HAP-1 (cell line): ENCODE measurements around the gene DHDH.

ENCODE experiments used
- DNase-seq, 2 experiments: peaks; one replicate each; pipeline ENCODE4 v3.0.0-alpha.2; 2016 to 2020; ENCODE audit warnings: low spot score in 2 of 2
- H3K27me3 ChIP-seq: fragments of 250-450 bp; sonication (Bioruptor Pico); 2 replicates; pipeline ENCODE4 v1.5.1; 2020; ENCODE audit warnings: low read depth, mild to moderate bottlenecking, moderate library complexity
- H3K36me3 ChIP-seq: fragments of 250-450 bp; sonication (Bioruptor Pico); replicated peaks from 2 replicates; pipeline ENCODE4 v1.5.1; 2020; ENCODE audit warnings: mild to moderate bottlenecking
- H3K4me1 ChIP-seq: fragments of 250-450 bp; sonication (Bioruptor Pico); 2 replicates; pipeline ENCODE4 v1.5.1; 2020; ENCODE audit warnings: mild to moderate bottlenecking
- H3K4me3 ChIP-seq: fragments of 250-450 bp; sonication (Bioruptor Pico); 2 replicates; pipeline ENCODE4 v1.5.1; 2020; ENCODE audit warnings: mild to moderate bottlenecking, moderate library complexity
- H3K9me3 ChIP-seq: fragments of 250-450 bp; sonication (Bioruptor Pico); 2 replicates; pipeline ENCODE4 v1.5.1; 2020; ENCODE audit warnings: mild to moderate bottlenecking, moderate library complexity
- in situ Hi-C: fragments of 300-500 bp; cut with MboI; formaldehyde crosslinking; loops from 3 replicates; pipeline ENCODE4 v1.14.3; 2020; ENCODE audit warnings: low sequenced_read_pairs, inconsistent platforms, mixed read lengths

Gene DHDH

DNA sequence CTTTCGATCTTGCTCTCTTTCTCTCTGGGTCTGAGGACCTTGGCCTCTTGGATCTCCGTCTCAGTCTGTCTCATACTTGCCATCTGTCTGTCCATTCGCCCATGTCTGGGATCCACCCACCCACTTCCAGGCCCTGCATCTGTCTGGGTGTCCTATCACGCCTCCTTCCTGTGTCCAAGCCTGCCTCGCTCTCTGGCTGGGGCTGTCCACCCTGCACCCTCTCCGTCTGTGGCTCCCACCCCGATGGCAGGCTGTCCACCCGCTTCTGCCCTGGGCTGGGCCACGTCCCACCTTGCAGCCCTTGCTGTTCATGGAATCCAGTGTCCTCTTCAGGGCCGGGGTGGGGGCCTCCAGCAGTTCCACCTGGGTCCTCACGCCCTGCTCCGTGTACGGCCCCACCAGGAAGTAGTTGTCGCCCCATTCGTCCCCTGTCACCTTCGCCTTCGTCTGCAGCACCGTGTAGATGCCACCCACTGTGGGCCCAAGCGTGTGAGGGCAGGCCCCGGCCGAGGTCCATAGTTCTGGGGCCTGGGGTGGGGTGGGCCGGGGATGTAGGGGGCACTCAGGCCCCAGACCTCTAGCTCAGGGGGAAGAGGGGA lies 57.6 kb downstream of the DHDH start:
- Histone ChIP-seq H3K4me3 (no peak overlapping the region), H3K27me3 (no peaks in the 10 kb centered on the region), H3K9me3 (no peaks in the 10 kb centered on the region), H3K4me1 (peaks cover 3% of the 10 kb centered on the region), H3K36me3 (peaks cover 26% of the 10 kb centered on the region)
- in situ Hi-C loops = no loop called here
- no peak for DNase-seq

DNA sequence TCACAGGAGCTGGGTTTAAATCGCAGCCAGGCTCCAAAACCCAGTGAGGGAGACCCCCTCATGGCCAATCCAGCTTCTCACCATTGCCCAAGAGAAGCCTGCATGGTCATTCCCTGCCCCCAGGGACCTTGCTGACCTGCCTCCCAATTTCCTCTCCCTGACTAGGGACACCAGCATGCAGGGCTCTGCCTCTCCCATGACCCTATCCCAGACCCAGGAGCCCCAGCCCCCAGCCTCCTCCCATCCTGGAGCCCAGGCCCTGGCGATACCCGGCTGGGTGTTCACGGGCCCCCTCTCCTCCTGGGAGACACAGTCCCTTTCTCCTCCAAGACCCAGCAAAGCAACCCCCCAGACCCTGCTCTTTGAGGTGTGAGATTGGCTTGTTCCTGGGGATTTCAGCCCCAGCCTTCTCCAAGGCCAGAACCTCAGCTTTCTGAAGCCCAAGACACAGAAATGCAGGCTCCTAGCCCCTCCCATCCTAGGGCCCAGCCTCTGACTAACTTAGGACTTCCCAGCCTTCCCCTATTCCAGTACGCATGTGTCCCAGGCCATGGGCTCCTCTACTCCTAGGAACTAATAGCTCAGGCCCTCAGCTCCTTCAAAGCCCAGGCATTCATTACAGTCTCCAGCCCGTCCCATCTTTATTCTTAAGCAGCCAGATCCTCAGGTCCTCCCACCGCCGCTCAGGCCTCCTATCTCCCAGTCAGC lies 58.5 kb downstream of the DHDH start:
- no peaks in the 10 kb centered on the region for H3K9me3 ChIP-seq
- H3K27me3 ChIP-seq = no peaks in the 10 kb centered on the region
- H3K4me1 ChIP-seq = peaks cover 3% of the 10 kb centered on the region
- H3K4me3 ChIP-seq = peak overlapping the region; percentile 72
- in situ Hi-C loops = no loop called here
- H3K36me3 ChIP-seq = peaks cover 22% of the 10 kb centered on the region
- DNase-seq = peak; percentile 56 to 74

DNA sequence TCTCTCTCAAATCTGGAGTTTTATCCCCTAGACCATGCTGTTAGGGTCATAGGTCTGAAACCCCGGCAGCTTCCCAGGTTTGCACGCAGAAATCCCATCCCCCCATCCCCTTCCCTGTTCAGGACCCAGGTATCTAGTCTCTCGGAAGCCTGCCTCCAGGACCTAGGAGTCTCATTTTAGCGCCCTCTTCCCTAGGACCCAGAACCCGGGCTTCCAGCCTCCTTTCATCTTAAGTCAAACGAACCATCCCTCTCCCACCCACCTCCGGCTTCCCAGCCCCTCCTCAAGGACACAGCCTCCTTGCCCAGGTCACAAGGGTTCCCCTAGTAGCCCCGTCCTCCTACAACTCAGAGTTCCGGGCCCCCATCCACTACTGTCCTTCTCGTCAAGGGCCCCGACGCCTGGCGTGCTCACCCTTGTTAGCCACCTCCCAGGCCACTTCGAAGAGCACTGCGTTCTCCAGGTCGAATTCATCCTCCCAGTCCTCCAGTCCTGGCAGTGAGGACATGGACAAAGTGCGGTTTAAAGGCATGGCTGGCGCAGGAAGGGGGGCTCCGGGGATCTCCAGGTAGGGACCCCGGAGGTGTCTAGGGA lies 59.2 kb downstream of the DHDH start:
- Histone ChIP-seq H3K9me3 (no peaks in the 10 kb centered on the region), H3K4me1 (peaks cover 3% of the 10 kb centered on the region), H3K36me3 (peaks cover 18% of the 10 kb centered on the region), H3K4me3 (peak overlapping the region; percentile 72), H3K27me3 (no peaks in the 10 kb centered on the region)
- peak in 1 of 2 experiments; percentile 36 for DNase-seq
- in situ Hi-C loops = no loop called here

DNA sequence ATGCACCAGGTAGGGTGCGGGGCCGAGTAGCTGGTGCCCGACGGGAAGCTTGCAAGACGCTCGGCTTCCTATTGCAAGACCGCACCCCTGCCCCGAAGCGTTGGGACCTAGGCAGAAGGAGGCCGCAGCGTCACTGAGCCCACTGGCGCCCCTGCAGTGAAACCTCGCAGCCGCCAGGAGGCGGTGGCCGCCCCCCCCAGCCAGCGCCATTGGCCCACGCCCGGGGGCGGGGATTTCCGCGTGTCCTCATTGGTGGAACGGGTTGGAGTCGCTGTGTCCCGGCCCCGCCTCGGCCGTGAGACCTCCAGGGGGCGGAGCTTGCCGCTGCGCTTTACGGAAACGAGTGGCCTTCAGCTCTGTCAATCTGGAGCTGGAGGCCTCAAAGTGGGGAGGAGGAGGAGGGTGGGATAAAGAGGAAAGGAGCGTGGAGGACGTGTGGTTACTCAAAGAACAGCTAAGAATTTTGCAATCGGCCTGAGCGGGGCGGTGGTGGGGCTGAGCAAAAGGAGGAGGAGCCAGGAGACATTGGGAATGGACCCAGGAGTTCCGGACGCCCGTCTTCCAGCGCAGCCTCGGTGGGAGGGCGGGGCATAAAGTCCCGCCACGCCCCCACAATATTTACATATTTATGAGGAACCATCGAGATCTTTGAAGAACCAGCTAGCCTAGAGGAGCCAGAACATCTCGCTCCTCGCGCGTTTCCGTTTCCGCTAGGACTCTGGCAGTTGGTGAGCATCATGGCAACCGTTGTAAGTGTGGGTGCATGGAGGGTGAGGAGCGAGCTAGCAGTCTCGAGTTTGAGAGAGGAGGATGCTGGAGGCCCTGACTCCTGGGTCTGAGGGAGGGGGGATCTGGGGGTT lies 59.9 kb downstream of the DHDH start, which contains the start of the genes GYS1 and RUVBL2:
GYS1 (minus strand) TSS at position 135 of the 860 bp plus-strand sequence. CDS start 197 bp downstream, outside the sequence.
RUVBL2 (plus strand) TSS at position 713 of the 860 bp plus-strand sequence; CDS start at position 738, 25 bp downstream.
- Histone ChIP-seq H3K4me1 (peaks cover 3% of the 10 kb centered on the region), H3K4me3 (peak within 1 kb of the TSS; percentile 72), H3K9me3 (no peaks in the 10 kb centered on the region), H3K27me3 (no peaks in the 10 kb centered on the region), H3K36me3 (peaks cover 11% of the 10 kb centered on the region)
- peak; percentile 97 to 100 for DNase-seq
- in situ Hi-C loops = no loop called here

DNA sequence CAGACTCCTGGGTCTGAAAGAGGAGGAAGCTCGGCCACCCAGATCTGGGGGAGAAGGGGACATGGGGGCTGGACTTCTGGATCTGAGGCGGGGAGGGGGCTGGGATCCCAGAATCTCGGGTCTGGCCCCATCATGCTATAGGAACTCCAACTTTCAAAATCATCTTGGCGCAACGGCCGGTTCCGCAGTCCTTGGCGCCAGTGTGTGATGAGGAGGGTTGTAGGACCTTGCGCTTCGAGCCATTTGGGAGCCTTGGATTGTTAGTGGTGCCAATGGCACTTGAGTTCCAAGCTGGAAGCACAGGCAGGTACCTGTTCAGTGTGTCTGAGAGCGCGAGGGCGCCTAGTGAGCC lies 60.5 kb downstream of the DHDH start:
- no peaks in the 10 kb centered on the region for H3K9me3 ChIP-seq
- in situ Hi-C loops = no loop called here
- DNase-seq = no peak
- H3K36me3 ChIP-seq = peaks cover 9% of the 10 kb centered on the region
- H3K27me3 ChIP-seq = no peaks in the 10 kb centered on the region
- peaks cover 3% of the 10 kb centered on the region for H3K4me1 ChIP-seq
- peak overlapping the region; percentile 72 for H3K4me3 ChIP-seq
